DMS153 treated with DMSO at 0.1 percent for 48 hours (cell line): Measurements from ENCODE around the gene ING5.
"Not testable (repeated sequence)": the region's sequence is repeated elsewhere in the genome, so short reads cannot be mapped to it uniquely, and the experiment has no call there.

Source experiments
- DNase-seq: peaks from one replicate; lab custom pipeline; 2025; ENCODE audit not compliant: unreplicated experiment; lab: John Stamatoyannopoulos, UW

Gene ING5

GRCh38 chr2:241701399-241702154 is at the start of gene ING5:
TSS of gene ING5 (plus strand) at chr2:241702039. CDS start at chr2:241702066, 27 bp downstream.
- peak; percentile 84 for DNase-seq

GRCh38 chr2:241652142-241652541 is 49.7 kb upstream of the ING5 start:
- DNase-seq = no peak

GRCh38 chr2:241652722-241653121 is 49.1 kb upstream of the ING5 start:
- no peak for DNase-seq

GRCh38 chr2:241653210-241653750 is 48.6 kb upstream of the ING5 start:
- no peak for DNase-seq

GRCh38 chr2:241654551-241654950 is 47.3 kb upstream of the ING5 start:
- no peak for DNase-seq

GRCh38 chr2:241655516-241656189 is 46.2 kb upstream of the ING5 start:
- no peak for DNase-seq

- DNase-seq = no peak
These were observed 45.6 kb upstream of the ING5 start for GRCh38 chr2:241656190-241656741.

DNA sequence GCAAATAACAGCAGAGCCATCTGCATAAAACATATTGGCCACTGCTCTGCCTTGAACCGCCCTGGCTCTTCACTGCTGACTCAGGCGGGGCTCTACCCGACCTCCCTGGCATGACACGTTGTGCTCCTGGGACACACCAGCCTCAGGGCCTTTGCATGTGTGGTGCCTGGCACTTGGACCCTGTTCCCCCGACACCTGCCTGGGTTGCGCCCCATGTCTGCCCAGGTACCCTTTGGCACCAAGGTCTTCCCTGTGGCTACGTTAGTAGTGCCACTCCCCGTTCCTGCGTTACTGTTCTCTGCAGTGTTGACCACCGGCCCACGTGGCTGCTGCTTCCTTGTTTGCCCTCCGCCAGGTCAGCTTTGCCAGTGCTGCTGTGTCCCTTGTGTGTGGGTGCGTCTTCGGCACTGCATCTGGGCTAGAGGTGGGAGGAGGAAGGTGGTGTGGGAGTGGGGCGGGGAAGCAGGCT is 44.0 kb upstream of the ING5 start:
- no peak for DNase-seq

DNA sequence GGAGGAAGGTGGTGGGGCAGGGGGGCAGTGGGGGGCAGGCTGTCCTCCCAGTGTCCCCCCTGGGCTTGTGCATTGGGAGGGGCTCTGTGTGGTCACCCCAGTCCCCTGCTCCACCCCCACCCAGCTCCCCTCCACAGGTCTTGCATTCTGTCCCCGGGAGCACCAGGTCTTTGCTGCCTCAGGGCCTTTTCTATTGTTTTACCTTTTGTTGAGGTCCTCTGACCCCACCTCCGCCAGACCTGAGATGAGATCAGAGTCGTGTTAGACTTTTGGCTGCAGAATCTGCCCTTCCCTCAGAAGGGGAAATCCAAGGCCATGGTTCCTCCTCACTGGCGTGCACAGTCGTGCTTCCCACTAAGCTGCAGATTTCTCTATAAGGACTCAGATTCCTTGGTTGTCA is 43.5 kb upstream of the ING5 start:
- no peak for DNase-seq

GRCh38 chr2:241659150-241659739 is 42.6 kb upstream of the ING5 start:
- peak; percentile 29 for DNase-seq

- DNase-seq = no peak
These were observed 41.1 kb upstream of the ING5 start for GRCh38 chr2:241660593-241661213.

- DNase-seq = not testable (repeated sequence)
These were observed 39.1 kb upstream of the ING5 start for GRCh38 chr2:241662731-241663130.

- no peak for DNase-seq
These were observed 36.0 kb upstream of the ING5 start for GRCh38 chr2:241665731-241666440.

DNA sequence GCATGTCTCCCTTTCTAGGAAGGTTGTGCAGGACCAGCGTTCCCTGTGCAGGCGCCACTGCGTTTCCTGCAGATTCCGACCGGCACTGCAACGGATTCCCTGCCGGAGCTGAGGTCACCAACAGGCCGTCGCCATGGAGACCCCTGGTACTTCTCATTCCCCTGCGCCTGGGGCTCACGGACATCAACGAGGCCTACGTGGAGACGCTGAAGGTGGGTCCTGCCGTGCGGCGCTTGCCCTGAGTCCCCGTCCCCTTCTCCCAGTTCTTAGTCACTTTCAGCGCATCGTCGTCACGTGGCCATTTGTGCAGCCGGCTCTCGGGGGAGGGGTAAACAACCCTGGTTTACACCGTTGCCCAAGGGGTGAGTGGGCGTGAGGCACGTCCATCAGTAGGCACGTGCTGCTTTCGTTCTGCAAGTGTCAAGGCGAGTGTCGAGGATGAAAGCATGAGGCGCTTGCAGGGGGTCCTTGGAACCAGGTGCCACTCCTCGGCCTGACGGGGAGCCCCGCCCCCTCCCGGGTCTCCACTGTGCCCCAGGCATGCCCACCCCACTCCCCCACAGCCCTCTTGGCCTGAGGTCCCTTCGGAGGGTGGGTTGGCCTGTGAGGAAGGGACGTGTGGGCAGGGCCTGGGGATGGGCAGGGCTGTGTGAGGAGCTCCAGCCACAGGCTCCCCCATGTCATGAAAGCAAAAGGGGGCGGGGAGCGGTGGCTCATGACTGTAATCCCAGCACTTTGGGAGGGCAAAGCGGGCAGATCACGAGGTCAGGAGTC is 35.0 kb upstream of the ING5 start:
- DNase-seq = no peak

DNA sequence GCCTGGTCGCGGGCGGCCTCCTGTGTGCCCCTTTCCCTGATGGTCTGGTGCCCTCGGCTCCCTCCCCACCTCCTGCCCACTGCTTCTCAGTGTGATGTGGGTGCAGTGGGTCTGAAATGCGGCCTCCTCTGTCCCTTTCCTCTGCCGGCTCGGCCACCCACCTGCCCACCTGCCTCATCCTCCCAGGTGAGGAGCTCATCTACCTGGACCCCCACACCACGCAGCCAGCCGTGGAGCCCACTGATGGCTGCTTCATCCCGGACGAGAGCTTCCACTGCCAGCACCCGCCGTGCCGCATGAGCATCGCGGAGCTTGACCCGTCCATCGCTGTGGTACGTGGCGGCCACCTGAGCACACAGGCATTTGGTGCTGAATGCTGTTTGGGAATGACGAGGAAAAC is 33.5 kb upstream of the ING5 start:
- no peak for DNase-seq

GRCh38 chr2:241668839-241669238 is 33.0 kb upstream of the ING5 start:
- no peak for DNase-seq

- no peak for DNase-seq
These were observed 31.3 kb upstream of the ING5 start for GRCh38 chr2:241670333-241671110.

DNA sequence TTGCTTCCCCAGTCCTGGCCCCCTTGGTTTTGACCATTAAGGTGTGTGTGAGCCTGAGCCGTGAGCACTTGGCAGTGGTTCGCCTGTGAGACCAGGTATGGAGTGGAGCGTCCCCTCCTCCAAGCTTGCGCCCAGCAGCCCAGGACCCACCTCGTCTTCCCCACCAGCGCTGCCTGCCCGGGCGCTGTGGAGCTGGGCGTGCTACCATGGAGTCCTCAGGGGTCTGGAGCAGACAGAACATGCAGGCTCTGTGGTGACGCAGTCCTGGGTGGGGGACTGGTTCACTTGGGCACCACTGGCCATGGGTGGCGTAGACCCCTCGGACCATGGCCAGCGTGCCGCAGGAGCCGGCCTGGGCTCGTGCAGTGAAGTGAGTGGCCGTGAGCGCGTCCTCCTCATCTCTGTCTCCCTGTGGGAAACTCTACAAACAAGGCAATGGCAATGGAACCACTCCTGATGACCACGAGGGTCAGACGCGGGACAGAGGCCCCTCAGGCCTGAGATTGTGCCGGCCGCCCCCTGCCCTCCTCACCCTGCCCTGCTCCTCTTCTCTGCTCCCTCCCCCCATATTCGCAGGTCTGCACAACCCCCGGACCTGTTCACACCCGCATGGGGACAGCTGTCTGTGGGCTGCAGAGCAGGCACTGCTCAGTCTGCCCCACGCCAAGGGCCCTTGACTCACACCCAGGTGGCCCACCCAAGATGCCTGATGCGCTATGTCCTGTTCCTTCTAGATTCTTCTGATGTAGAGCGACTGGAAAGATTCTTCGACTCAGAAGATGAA is 30.2 kb upstream of the ING5 start:
- DNase-seq = no peak
